Activated naive CD8-positive, alpha-beta T cell treated with anti-CD3 and anti-CD28 coated beads for 36 hours (primary cell): ENCODE results near the gene SNAI3. TPM values are rescaled to one million over a fixed set of nuclear protein-coding genes. Genes with fewer than 3 reads are reported as not detected.

Experiments used
- DNase-seq: peaks from one replicate; pipeline ENCODE4 v3.0.0; 2021
- H3K27ac Mint-ChIP-seq: one replicate; pipeline ENCODE4 v1.8.0; 2022; ENCODE audit warnings: mild to moderate bottlenecking, moderate library complexity, mixed read lengths
- H3K27me3 Mint-ChIP-seq: one replicate; pipeline ENCODE4 v1.8.0; 2022; ENCODE audit warnings: mild to moderate bottlenecking, mixed read lengths
- H3K36me3 Mint-ChIP-seq: one replicate; pipeline ENCODE4 v1.8.0; 2021; ENCODE audit warnings: mild to moderate bottlenecking, mixed read lengths
- H3K4me1 Mint-ChIP-seq: one replicate; pipeline ENCODE4 v1.8.0; 2021; ENCODE audit warnings: mixed read lengths
- H3K4me3 Mint-ChIP-seq: one replicate; pipeline ENCODE4 v1.8.0; 2022; ENCODE audit warnings: mild to moderate bottlenecking, moderate library complexity, mixed read lengths
- H3K9me3 Mint-ChIP-seq: one replicate; pipeline ENCODE4 v1.8.0; 2022; ENCODE audit warnings: mixed read lengths
- total RNA-seq, 2 experiments: library from RNA; stranded (reverse); gene quantifications; one replicate each; pipeline ENCODE4 v1.2.3, GENCODE V29; 2021

SNAI3 gene
- total RNA-seq, 2 experiments from 2014 or later: 2.0 to 2.2 TPM

DNA sequence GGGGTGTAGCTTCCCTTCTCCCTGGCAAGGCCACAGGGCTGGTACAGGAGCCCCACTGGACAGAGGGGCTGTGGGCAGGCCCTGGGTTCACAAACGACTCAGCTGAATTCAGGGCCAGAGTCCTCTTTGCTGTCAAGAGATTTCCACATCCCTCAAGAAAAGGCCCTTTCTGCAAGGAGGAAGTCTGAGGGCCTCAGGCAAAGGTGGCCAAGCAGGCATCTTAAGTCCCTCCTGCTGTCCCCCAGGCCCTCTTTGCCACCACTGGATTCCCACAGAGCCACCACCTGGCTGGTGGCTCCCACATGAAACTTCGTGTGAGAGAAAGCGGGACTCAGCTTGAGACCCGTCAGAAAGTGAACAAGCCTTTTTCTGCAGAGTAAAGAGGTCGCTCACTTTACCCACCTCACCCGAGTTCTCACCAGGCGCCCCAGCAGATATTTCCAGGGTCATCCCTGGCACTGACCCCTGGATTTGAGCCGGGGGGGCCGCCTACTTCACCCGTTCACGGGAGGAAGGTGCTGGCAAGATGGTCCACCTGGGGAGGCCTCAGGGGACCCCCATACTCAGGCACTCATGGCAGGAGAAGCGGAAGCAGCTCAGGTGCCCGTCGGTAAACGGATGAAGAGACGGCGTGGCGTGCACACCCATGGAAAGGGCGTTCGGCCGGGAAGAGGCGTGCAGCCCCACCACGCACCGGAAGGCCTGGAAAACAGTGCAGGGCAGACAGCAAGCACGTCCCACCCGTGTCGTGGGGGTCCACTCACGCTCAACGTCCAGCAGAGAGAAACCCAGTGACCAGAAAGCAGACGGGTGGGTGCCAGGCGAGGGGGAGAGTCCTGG lies 16.3 kb upstream of the SNAI3 start:
- H3K27ac Mint-ChIP-seq: peak overlapping the region; percentile 95
- H3K9me3 Mint-ChIP-seq: no peaks in the 10 kb centered on the region
- H3K27me3 Mint-ChIP-seq: no peaks in the 10 kb centered on the region
- H3K36me3 Mint-ChIP-seq: peaks cover 29% of the 10 kb centered on the region
- DNase-seq: peak; percentile 42
- peaks cover 57% of the 10 kb centered on the region for H3K4me1 Mint-ChIP-seq
- peak overlapping the region; percentile 89 for H3K4me3 Mint-ChIP-seq

DNA sequence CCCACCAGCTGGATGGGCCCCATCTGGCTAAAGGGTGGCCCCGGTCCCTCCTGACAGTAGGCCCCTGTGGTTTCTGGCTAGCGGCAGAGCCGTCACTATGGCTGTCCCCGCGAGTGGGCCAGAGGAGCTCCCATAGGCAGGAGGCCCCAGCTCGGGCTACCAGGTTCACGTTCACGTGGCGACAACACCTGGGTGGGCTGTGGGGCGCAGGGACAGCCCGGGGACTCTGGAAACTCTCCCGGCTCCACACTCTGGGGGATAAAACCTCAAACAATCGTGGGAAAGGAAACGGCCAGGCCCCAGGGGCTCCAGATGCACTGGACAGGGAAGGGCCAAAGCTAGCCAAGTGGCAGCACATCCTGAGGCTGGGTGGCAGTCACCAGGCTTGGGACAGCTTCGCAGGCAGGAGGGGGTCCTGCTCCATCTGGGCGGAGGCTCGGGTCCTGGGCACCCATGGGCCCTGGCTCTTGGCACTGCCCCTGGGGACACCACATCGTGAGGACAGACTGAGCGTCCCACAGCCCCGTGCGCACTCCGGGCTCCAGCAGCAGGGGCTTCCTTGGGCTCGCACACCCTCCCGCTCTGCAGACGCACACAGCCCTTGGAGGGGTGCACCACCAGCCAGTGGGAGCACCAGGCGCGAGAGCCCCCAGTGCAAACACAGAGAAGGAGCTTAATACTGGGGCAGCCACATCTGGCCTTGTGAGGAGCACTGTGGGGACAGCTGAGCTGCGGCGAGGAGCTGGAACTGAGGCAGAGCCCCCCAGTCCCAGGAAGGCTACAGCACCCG lies 15.5 kb upstream of the SNAI3 start:
- no peak for DNase-seq
- peak overlapping the region; percentile 89 for H3K4me3 Mint-ChIP-seq
- peak overlapping the region; percentile 95 for H3K27ac Mint-ChIP-seq
- no peaks in the 10 kb centered on the region for H3K27me3 Mint-ChIP-seq
- peaks cover 52% of the 10 kb centered on the region for H3K4me1 Mint-ChIP-seq
- H3K36me3 Mint-ChIP-seq: peaks cover 30% of the 10 kb centered on the region
- no peaks in the 10 kb centered on the region for H3K9me3 Mint-ChIP-seq

DNA sequence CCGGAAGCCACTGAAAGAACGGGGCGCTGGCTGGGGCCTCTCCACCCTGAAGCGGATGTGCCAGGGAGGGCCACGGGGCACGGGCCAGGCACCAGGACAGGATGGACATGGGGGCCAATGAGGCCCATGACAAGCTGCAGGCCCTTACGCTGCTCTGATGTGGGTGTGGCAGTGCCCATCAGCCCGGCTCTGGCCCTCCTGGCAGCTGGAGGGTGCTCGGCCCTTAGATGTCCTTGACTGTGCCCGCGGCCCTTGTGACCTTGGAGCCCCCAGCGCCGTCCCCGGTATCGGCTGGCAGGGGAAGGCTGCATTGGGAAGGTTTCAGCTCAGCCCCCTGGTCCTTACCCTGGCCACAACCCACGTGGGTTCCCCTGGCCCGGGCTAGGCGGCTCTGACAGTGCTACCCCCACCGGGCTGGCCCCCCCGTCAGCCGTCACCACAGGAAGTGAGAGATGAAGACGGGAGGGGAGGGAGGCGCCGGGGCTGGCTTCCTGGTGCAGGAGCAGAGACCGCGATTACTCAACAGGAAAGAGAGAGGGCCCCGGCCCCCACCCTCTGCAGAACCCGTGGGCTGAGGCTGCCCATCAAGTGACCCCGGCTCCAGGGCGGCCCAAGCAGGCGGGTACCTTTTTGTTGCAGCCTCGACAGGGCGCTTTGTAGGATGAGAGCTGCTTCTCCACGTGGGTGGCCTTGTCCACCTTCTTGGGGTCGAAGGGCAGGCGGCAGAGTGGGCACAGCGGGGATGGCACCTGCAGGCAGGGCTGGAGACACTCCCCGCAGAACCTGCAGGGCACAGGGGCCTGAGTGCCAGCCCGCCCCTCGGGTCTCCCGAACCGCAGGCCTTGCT lies 14.6 kb upstream of the SNAI3 start:
- peaks cover 52% of the 10 kb centered on the region for H3K4me1 Mint-ChIP-seq
- H3K36me3 Mint-ChIP-seq: peaks cover 30% of the 10 kb centered on the region
- H3K9me3 Mint-ChIP-seq: no peaks in the 10 kb centered on the region
- peak; percentile 94 for DNase-seq
- H3K4me3 Mint-ChIP-seq: peak overlapping the region; percentile 89
- no peaks in the 10 kb centered on the region for H3K27me3 Mint-ChIP-seq
- H3K27ac Mint-ChIP-seq: peak overlapping the region; percentile 95

DNA sequence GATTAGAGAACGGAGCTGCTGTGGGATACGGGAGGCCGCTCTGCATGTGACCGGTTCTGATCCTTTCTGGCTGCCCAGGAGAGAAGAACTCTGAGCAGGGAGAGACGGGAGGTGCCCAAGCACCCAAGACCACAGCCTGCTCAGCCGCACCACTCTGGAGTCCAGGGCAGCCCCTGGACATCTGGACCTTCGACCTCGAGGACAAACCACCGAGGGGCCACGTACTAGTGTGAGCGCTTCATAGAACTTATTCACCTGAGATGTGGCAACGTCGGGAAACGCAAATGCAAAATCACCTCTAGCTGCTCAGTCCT lies 14.0 kb upstream of the SNAI3 start:
- Mint-ChIP-seq H3K36me3 (peaks cover 30% of the 10 kb centered on the region), H3K9me3 (no peaks in the 10 kb centered on the region), H3K27me3 (no peaks in the 10 kb centered on the region), H3K4me1 (peaks cover 49% of the 10 kb centered on the region), H3K4me3 (peak overlapping the region; percentile 89), H3K27ac (peak overlapping the region; percentile 95)
- no peak for DNase-seq

DNA sequence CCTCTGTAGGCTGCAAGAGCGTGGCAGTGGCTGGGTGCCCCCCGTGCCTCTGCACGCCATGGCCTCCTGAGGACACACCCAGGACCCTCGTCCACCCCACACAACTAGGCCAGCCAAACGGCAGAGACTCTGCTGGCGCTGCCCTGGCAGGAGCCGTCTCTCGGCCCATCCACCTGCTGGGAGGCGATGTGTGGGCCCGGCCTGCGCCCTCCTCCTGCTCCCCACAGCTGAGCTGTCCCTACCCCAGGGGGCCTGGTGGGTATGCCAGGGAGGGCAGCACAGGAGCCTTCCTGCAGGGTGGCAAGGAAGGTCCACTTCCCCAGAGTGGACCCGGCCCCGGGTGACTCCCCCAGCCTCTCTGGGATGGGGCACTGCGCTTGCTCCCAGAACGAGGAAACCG lies 12.9 kb upstream of the SNAI3 start:
- H3K9me3 Mint-ChIP-seq: no peaks in the 10 kb centered on the region
- H3K4me3 Mint-ChIP-seq: peak overlapping the region; percentile 89
- peaks cover 30% of the 10 kb centered on the region for H3K36me3 Mint-ChIP-seq
- H3K4me1 Mint-ChIP-seq: peaks cover 39% of the 10 kb centered on the region
- H3K27me3 Mint-ChIP-seq: no peaks in the 10 kb centered on the region
- H3K27ac Mint-ChIP-seq: no peak overlapping the region
- no peak for DNase-seq

DNA sequence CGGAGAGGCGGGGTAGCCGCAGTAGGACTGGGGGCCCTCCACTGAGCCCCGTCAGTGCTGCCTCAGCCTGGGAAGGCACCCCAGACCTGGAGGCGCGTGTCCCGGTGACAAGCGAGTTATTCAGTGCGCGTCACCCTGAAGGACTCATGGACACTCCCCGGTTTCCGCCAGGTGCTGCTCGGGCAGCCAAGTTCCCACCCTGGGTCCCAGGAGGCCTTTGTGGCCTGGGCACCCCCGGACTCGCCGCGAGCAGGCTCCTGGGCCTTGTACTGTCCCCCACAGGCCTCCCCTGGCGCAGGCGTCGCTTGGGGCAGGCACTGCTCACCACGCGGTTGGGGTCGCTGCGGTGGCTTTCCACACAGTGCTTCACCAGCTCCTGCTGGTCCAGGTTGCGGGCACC lies 12.3 kb upstream of the SNAI3 start:
- Mint-ChIP-seq H3K27ac (no peak overlapping the region), H3K27me3 (no peaks in the 10 kb centered on the region), H3K36me3 (peaks cover 30% of the 10 kb centered on the region), H3K9me3 (no peaks in the 10 kb centered on the region), H3K4me3 (no peak overlapping the region), H3K4me1 (peaks cover 34% of the 10 kb centered on the region)
- no peak for DNase-seq

DNA sequence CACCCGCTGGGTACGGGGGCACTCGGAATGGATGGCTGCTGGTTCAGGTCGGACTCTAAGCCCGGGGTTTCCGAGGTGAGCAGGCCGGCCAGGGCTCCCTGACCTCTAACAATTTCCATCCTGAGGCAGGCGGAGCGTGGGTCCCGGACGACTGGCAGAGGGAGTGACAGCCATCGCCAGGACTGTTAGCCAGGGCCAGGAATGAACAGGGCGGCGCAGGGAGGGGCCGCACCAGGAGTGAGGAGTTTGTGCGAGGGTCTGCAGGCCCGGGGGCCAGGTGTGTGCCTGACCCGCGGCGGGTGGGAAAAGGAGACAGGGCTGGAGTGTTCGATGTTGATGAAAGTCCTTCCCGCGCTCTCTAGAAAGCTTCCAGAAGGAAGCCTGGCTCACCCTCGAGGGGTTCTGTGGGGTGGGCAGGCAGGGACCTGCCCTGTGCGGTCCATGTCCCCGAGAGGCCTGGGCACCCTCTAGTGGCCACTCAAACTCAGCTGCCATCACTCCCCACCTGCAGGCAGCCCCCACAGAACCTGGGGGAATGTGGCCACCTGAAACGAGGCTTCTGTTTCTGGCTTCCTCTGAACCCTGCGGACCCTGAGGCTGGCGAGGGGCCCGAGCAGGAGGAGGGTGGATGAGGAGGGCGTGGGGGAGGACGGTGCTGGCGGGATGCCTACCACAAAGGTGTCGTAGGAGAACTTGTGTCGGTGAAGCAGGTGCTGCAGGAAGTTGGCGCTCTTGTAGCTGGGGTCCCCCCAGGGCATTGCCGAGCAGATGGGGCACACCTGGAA lies 11.7 kb upstream of the SNAI3 start:
- peak overlapping the region; percentile 58 for H3K27ac Mint-ChIP-seq
- peak overlapping the region; percentile 18 for H3K4me3 Mint-ChIP-seq
- H3K4me1 Mint-ChIP-seq: peaks cover 31% of the 10 kb centered on the region

DNA sequence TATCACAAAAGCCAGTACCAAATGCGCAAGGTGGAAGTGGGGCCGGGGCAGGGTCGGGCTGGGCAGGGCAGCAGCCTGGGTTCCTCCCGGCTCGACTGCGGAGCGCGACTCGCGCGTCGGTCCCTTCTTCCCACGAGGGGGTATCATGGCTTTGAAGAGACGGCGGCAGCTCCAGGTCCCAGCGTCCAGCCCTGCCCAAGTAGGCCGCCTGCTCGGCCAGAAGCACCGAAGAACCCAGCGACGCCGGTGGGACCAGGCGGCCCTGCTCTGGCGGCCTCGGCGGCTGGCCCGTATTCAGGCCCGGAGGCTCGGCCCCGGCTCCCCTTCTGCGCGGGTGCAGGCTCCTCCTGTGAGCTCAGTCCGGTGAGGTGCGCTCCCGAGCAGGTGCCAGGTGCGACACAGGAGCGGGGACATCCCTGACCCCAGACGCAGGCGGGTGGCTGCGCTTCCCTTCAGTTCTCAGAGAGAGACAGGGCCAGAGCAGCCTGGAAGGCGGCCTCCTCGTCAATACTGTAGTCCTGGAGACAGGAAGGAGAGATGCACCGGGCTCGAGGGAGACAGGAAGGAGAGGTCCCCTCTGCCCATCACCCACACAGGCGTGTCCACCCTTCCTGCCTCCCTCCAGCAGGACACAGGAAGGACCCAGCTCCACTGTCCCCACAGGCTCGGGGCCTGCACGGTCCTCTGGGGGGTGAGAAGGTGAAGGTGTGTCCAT lies 11.0 kb upstream of the SNAI3 start:
- peaks cover 30% of the 10 kb centered on the region for H3K4me1 Mint-ChIP-seq
- H3K27ac Mint-ChIP-seq: peak overlapping the region; percentile 58
- H3K4me3 Mint-ChIP-seq: no peak overlapping the region
- H3K36me3 Mint-ChIP-seq: peaks cover 20% of the 10 kb centered on the region
- H3K27me3 Mint-ChIP-seq: no peaks in the 10 kb centered on the region
- DNase-seq: no peak
- no peaks in the 10 kb centered on the region for H3K9me3 Mint-ChIP-seq

More for the DNA sequence above, 11.7 kb upstream of the SNAI3 start:
- Mint-ChIP-seq H3K9me3 (no peaks in the 10 kb centered on the region), H3K36me3 (peaks cover 26% of the 10 kb centered on the region), H3K27me3 (no peaks in the 10 kb centered on the region)
- no peak for DNase-seq

DNA sequence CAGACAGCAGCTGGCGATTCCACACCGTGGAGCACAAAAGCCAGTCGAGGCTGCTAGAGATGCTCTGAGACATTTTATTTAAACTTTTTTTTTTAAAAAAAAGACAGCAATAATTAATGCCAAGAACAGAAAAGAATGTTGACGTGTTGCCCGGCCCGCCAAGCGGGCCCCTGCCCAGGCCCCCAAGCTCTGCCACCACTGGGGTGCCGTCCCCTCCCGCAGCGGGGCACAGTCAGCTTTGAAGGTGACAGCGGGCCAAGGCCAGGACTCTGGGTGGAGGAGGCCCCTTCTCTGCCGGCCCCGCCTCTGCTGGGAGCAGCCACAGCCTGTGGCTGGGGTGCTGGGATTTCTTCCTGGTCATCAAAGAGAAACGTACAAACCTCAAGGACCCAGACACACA lies 10.1 kb upstream of the SNAI3 start:
- no peak for DNase-seq
- Mint-ChIP-seq H3K27ac (no peak overlapping the region), H3K27me3 (no peaks in the 10 kb centered on the region), H3K36me3 (peaks cover 14% of the 10 kb centered on the region), H3K4me3 (no peak overlapping the region), H3K9me3 (no peaks in the 10 kb centered on the region), H3K4me1 (peaks cover 35% of the 10 kb centered on the region)

DNA sequence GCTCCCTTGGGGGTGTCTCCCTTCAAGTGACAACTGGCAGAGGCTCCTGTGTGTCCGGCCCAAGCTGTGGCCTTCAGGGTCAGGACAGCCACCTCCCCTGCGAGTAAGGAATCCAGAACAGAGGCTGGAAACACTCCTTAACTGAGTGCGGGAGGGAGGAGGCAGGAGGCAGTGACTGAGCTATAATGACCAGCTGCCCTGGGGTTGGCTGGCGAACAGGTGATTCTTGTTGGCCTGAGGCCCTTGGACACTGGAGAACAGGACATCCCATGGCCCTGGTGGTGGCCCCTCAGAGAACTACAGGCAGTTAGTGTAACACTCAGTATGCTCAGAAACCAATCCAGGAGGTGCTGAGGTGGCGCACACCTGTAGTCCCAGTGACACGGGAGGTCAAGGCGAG lies 9.4 kb upstream of the SNAI3 start:
- no peak for DNase-seq
- no peak overlapping the region for H3K4me3 Mint-ChIP-seq
- H3K27ac Mint-ChIP-seq: no peak overlapping the region

DNA sequence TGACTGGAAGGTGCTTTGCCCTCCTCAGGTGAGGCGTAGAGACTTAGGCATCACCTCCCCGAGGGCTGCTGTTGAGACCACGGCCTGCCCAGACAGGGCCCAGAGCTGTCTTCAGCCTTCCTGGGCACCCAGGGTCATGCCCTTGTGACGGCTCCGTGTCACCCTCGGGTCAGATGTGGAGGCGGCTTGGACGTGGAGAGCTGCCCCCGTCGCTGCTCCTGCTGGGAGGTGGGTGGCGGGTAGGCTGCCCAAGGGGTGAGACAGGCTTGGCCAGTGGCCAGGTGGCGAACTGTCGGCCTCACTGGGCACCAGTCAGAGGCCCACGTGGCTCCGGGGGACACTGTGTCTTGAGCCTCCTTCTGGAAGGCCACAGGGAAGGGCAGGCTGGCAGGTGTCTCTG lies 8.9 kb upstream of the SNAI3 start:
- Mint-ChIP-seq H3K36me3 (peaks cover 10% of the 10 kb centered on the region), H3K9me3 (no peaks in the 10 kb centered on the region), H3K27me3 (no peaks in the 10 kb centered on the region), H3K4me1 (peaks cover 40% of the 10 kb centered on the region), H3K4me3 (no peak overlapping the region), H3K27ac (no peak overlapping the region)
- DNase-seq: no peak

More for the DNA sequence above, 9.4 kb upstream of the SNAI3 start:
- peaks cover 39% of the 10 kb centered on the region for H3K4me1 Mint-ChIP-seq
- H3K27me3 Mint-ChIP-seq: no peaks in the 10 kb centered on the region
- no peaks in the 10 kb centered on the region for H3K9me3 Mint-ChIP-seq
- peaks cover 10% of the 10 kb centered on the region for H3K36me3 Mint-ChIP-seq

DNA sequence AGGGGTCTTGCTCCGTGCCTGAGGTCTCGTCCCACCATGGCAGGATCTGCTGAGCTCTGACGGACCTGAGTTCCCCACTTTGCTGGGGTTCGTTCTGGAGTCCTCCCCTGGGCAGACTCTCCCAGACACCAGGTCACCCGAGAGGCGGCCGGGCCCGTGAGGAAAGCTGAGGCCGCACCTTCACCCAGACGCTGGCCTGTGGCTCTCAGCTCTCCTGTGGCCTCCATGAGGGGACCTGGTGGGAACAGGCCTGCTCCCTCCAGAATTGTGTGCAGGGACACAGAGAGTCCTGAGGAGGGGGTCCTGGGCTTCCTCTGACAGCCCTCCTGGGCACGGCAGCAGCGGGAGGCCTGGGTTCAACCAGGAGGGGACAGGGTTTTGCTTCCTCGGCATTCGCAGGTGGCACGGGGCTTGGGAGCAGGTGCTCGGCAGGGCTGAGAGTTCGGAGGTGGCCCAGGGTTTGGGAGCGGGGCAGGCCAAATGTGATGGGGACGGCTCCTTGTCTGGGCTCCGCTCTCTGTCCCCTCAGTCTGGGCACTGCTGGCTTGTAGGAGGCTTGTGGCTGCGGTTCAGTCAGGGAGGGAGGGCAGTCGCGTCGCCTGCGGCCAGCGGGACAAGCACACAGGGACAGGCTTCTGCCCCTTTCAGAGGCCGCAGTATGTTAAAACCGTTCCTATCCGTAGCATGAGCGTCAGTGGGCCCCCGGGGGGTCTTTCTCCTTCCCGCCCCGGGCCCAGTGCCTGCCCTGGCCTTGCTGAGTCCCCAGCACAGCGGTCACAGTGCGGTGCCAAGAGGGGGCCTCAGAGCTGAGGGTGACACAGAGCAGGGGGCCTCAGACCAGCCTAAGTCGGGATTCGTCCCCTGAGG lies 8.1 kb upstream of the SNAI3 start:
- H3K27me3 Mint-ChIP-seq: no peaks in the 10 kb centered on the region
- peaks cover 4% of the 10 kb centered on the region for H3K36me3 Mint-ChIP-seq
- H3K27ac Mint-ChIP-seq: no peak overlapping the region
- no peak for DNase-seq
- no peak overlapping the region for H3K4me3 Mint-ChIP-seq
- peaks cover 33% of the 10 kb centered on the region for H3K4me1 Mint-ChIP-seq
- no peaks in the 10 kb centered on the region for H3K9me3 Mint-ChIP-seq
